Mesothelial cell of epicardium (in vitro differentiated cells): ENCODE data around the gene NF1. TPM values are rescaled to one million over a fixed set of nuclear protein-coding genes. Genes with fewer than 3 reads are reported as not detected.

Experiments used
- DNase-seq, 2 experiments: peaks; one replicate each; pipeline ENCODE4 v3.0.0; 2021; ENCODE audit warnings: low spot score in 2 of 2; ENCODE audit not compliant: unreplicated experiment in 2 of 2
- H3K27ac Mint-ChIP-seq: 2 replicates; pipeline ENCODE4 v1.8.0; 2021; ENCODE audit warnings: mixed read lengths
- H3K27me3 Mint-ChIP-seq: 2 replicates; pipeline ENCODE4 v1.8.0; 2021; ENCODE audit warnings: low read depth, mixed read lengths
- H3K36me3 Mint-ChIP-seq: 2 replicates; pipeline ENCODE4 v1.8.0; 2021; ENCODE audit warnings: mixed read lengths
- H3K4me1 Mint-ChIP-seq: 2 replicates; pipeline ENCODE4 v1.8.0; 2021; ENCODE audit warnings: mixed read lengths
- H3K4me3 Mint-ChIP-seq: 2 replicates; pipeline ENCODE4 v1.8.0; 2021; ENCODE audit warnings: mild to moderate bottlenecking, moderate library complexity, mixed read lengths
- H3K9me3 Mint-ChIP-seq: 2 replicates; pipeline ENCODE4 v1.8.0; 2021; ENCODE audit warnings: mixed read lengths
- CTCF ChIP-seq: fragments of 200-600 bp; sonication (generic); IDR thresholded peaks from one replicate; pipeline ENCODE4 v1.5.0; 2021; ENCODE audit warnings: antibody characterized with exemption; ENCODE audit not compliant: unreplicated experiment
- total RNA-seq: library from RNA; stranded (reverse); gene quantifications from 3 replicates; pipeline ENCODE4 v1.2.1, GENCODE V29; 2021

The NF1 gene
- total RNA-seq, 1 donor from 2014 or later, result 104 TPM

- no peaks in the 10 kb centered on the region for H3K9me3 Mint-ChIP-seq
- peaks cover 15% of the 10 kb centered on the region for H3K4me1 Mint-ChIP-seq
- H3K4me3 Mint-ChIP-seq, result no peak overlapping the region
- no peaks in the 10 kb centered on the region for H3K27me3 Mint-ChIP-seq
- no peak for TF ChIP-seq CTCF
- no peak for DNase-seq
- H3K27ac Mint-ChIP-seq, result no peak overlapping the region
- H3K36me3 Mint-ChIP-seq, result peaks cover 19% of the 10 kb centered on the region
Measured at GRCh38 chr17:31250229-31250628, 155.5 kb downstream of the NF1 start.

GRCh38 chr17:31251105-31251969, 156.6 kb downstream of the NF1 start:
- H3K27me3 Mint-ChIP-seq, result no peaks in the 10 kb centered on the region
- H3K36me3 Mint-ChIP-seq, result peaks cover 11% of the 10 kb centered on the region
- no peak for DNase-seq
- TF ChIP-seq CTCF, result no peak
- no peaks in the 10 kb centered on the region for H3K9me3 Mint-ChIP-seq
- peak overlapping the region; percentile 24 for H3K27ac Mint-ChIP-seq
- H3K4me1 Mint-ChIP-seq, result peaks cover 22% of the 10 kb centered on the region
- no peak overlapping the region for H3K4me3 Mint-ChIP-seq

- Mint-ChIP-seq H3K9me3 (no peaks in the 10 kb centered on the region), H3K4me3 (no peak overlapping the region), H3K27me3 (no peaks in the 10 kb centered on the region), H3K36me3 (peaks cover 11% of the 10 kb centered on the region), H3K4me1 (peaks cover 23% of the 10 kb centered on the region), H3K27ac (no peak overlapping the region)
- no peak for DNase-seq
- no peak for TF ChIP-seq CTCF
Measured at GRCh38 chr17:31251970-31252328, 157.2 kb downstream of the NF1 start.

GRCh38 chr17:31252741-31253140, 158.0 kb downstream of the NF1 start:
- H3K27me3 Mint-ChIP-seq, result no peaks in the 10 kb centered on the region
- H3K9me3 Mint-ChIP-seq, result no peaks in the 10 kb centered on the region
- DNase-seq, result no peak
- peaks cover 11% of the 10 kb centered on the region for H3K36me3 Mint-ChIP-seq
- H3K27ac Mint-ChIP-seq, result no peak overlapping the region
- peaks cover 24% of the 10 kb centered on the region for H3K4me1 Mint-ChIP-seq
- TF ChIP-seq CTCF, result no peak
- H3K4me3 Mint-ChIP-seq, result no peak overlapping the region

GRCh38 chr17:31254654-31255053, 159.9 kb downstream of the NF1 start:
- Mint-ChIP-seq H3K27me3 (no peaks in the 10 kb centered on the region), H3K4me3 (no peak overlapping the region), H3K4me1 (peaks cover 26% of the 10 kb centered on the region), H3K27ac (peak overlapping the region; percentile 47), H3K36me3 (peaks cover under 1% of the 10 kb centered on the region), H3K9me3 (no peaks in the 10 kb centered on the region)
- DNase-seq, result no peak
- TF ChIP-seq CTCF, result no peak
